ENCODE results near the gene GBF1. TPM values are rescaled to one million over a fixed set of nuclear protein-coding genes. Genes with fewer than 3 reads are reported as not detected.

The GBF1 gene
- total and polyA plus RNA-seq, 10 of the 15 experiments (the other 5 are each of a cell fraction or from before 2014, with no cell fraction given) = 0.82 to 42.0 (median 21.8) TPM

- Histone ChIP-seq H3K27me3 (replicated peaks in 1 of 2; ENCODE audit: control insufficient read depth in 2 of 2, insufficient read depth in 2 of 2, low read length in 1 of 2) (no peaks in the 10 kb centered on the region), H3K4me1 (ENCODE audit: control insufficient read depth, insufficient read depth, low read length) (no peaks in the 10 kb centered on the region; the same call in 1 of the 2 replicates), H3K27ac (ENCODE audit: control insufficient read depth, insufficient read depth) (no peak overlapping the region), H3K4me2 (ENCODE audit: control insufficient read depth, insufficient read depth) (no peak overlapping the region), H3K4me3 (no peak overlapping the region), H3K9me3 (replicated peaks; ENCODE audit: control insufficient read depth, insufficient read depth, low read length) (no peaks in the 10 kb centered on the region), H3K79me2 (ENCODE audit: control insufficient read depth, insufficient read depth, low read length) (peaks cover 24% of the 10 kb centered on the region), H4K20me1 (ENCODE audit: control insufficient read depth, insufficient read depth) (no peaks in the 10 kb centered on the region), H2AFZ (ENCODE audit: control insufficient read depth, low read depth, low read length) (no peak overlapping the region), H3K36me3 (ENCODE audit: control insufficient read depth in 2 of 2, insufficient read depth in 2 of 2, low read length in 1 of 2) (no peaks in the 10 kb centered on the region; a peak in 1 of 4 replicates), H3K9ac (ENCODE audit: control insufficient read depth, insufficient read depth, low read length) (no peak overlapping the region)
- 95% methylated on average over 2 of the region's 2 CpGs for WGBS (ENCODE audit: insufficient coverage, insufficient replicate concordance, low lambda C conversion rate, missing lambda C conversion rate)
- ChIA-PET CTCF (interaction anchor here (2.2 kb wide), 1 partner anchor 61 kb away, joined by 8 read pairs; no protein-coding TSS in a partner anchor), RAD21 (ENCODE audit: unreplicated experiment) (interaction anchor here (1.2 kb wide), 1 partner anchor 294 kb away, joined by 3 read pairs; no protein-coding TSS in a partner anchor), SMC1A (ENCODE audit: uncharacterized antibody, unreplicated experiment) (interaction anchor here (0.6 kb wide), 1 partner anchor 183 kb away, joined by 3 read pairs; no protein-coding TSS in a partner anchor), POLR2A (interaction anchor here (0.6 kb wide), 2 partner anchors 69 to 1064 kb away, joined by 4 to 5 read pairs; no protein-coding TSS in a partner anchor)
- DNase-seq (ENCODE audit: low read depth, low spot score) (no peak), FAIRE-seq (no peak), ATAC-seq (no peak)
- BruUV-seq (replicated peaks) = no TSS peak
- TF ChIP-seq ASH2L (IDR thresholded peaks at IDR 0.05; ENCODE audit: borderline replicate concordance, low read depth) = no peak
- no peak for TF ChIP-seq EGR1 (IDR thresholded peaks at IDR 0.05; ENCODE audit: borderline replicate concordance in 1 of 2, low read depth in 2 of 2, low read length in 2 of 2)
- no peak for TF ChIP-seq IRF3 (IDR thresholded peaks at IDR 0.05)
- TF ChIP-seq BACH1 (IDR thresholded peaks at IDR 0.05; ENCODE audit: borderline replicate concordance) = no peak
- TF ChIP-seq CREB1 (IDR thresholded peaks at IDR 0.05; ENCODE audit: low read depth) = no peak
- no peak for TF ChIP-seq ZNF274 (IDR thresholded peaks at IDR 0.05; ENCODE audit: insufficient read depth, insufficient read length)
- TF ChIP-seq IKZF2 (IDR thresholded peaks at IDR 0.05) = no peak
- no peak for TF ChIP-seq MLLT1 (IDR thresholded peaks at IDR 0.05)
- no peak for TF ChIP-seq CBFB (IDR thresholded peaks at IDR 0.05; ENCODE audit: low read depth)
- TF ChIP-seq SREBF1 (IDR thresholded peaks at IDR 0.05; ENCODE audit: low read length) = no peak
- TF ChIP-seq PBX3 (IDR thresholded peaks at IDR 0.05; ENCODE audit: insufficient replicate concordance, low read depth, low read length) = no peak
- TF ChIP-seq SP1 (IDR thresholded peaks at IDR 0.05; ENCODE audit: low read depth, low read length) = no peak
- intact Hi-C loops (cut with micrococcal nuclease; ENCODE audit: unreplicated experiment) (no loop called here), in situ Hi-C loops (cut with MboI) (no loop called here)
Measured at GRCh38 chr10:102289356-102289755, 44.0 kb downstream of the GBF1 start.

Measured in GM12878 (cell line).